HL-60 (cell line): ENCODE data around the gene TFAP2A.

ENCODE experiments used
- CTCF ChIP-seq: IDR thresholded peaks from one replicate; pipeline ENCODE4 v1.5.1; 2011; ENCODE audit warnings: low read length, control low read depth, inconsistent platforms; ENCODE audit not compliant: insufficient read depth
- GABPA ChIP-seq: IDR thresholded peaks from 2 replicates; pipeline ENCODE4 v1.6.1; 2012; ENCODE audit warnings: low read depth
- POLR2AphosphoS5 ChIP-seq: IDR thresholded peaks from 2 replicates; pipeline ENCODE4 v1.6.1; 2012; ENCODE audit warnings: low read depth
- REST ChIP-seq: IDR thresholded peaks from 2 replicates; pipeline ENCODE4 v1.6.1; 2012; ENCODE audit warnings: low read depth; ENCODE audit not compliant: insufficient replicate concordance
- SPI1 ChIP-seq: IDR thresholded peaks from 2 replicates; pipeline ENCODE4 v1.6.1; 2012; ENCODE audit warnings: low read depth, mild to moderate bottlenecking, borderline replicate concordance

- TF ChIP-seq CTCF, result no peak
- no peak for TF ChIP-seq POLR2AphosphoS5
- TF ChIP-seq REST, result no peak
- TF ChIP-seq GABPA, result no peak
- TF ChIP-seq SPI1, result no peak
These were observed 31.7 kb upstream of the TFAP2A start for GRCh38 chr6:10446548-10446947.
